IMR-90 (cell line): ENCODE measurements around the gene ELOA. TPM values are rescaled to one million over a fixed set of nuclear protein-coding genes. Genes with fewer than 3 reads are reported as not detected.
"Not testable (repeated sequence)": the region's sequence is repeated elsewhere in the genome, so short reads cannot be mapped to it uniquely, and the experiment has no call there.

Experiments used
- ATAC-seq: fragments of 200-7000 bp; cut with Tn5 transposase; 2 replicates; pipeline ENCODE4 v1.9.1; 2020; ENCODE audit warnings: low read depth, mild to moderate bottlenecking, moderate library complexity
- BruUV-seq: library from RNA; stranded (reverse); fragments of 400-500 nt; replicated peaks from 2 replicates; lab custom pipeline; 2021; lab: Mats Ljungman, UMichigan
- CTCF ChIA-PET: fragments of 300-600 bp; formaldehyde crosslinking; extraction: SDS; loops from one replicate; lab custom pipeline; 2021; ENCODE audit warnings: antibody characterized with exemption; lab: Yijun Ruan, JAX
- POLR2A ChIA-PET: fragments of 300-600 bp; sonication (Branson Sonifier 250); formaldehyde crosslinking; loops from one replicate; lab custom pipeline; 2022; ENCODE audit warnings: antibody characterized with exemption; ENCODE audit not compliant: unreplicated experiment; lab: Charles Lee
- DNase-seq: peaks from one replicate; pipeline ENCODE4 v3.0.0; 2013
- H2AFZ ChIP-seq: replicated peaks from 2 replicates; pipeline ENCODE3; 2013; ENCODE audit warnings: low read length, mild to moderate bottlenecking; ENCODE audit not compliant: poor library complexity
- H2AK5ac ChIP-seq: 2 replicates; pipeline ENCODE4 v1.6.1; 2013; ENCODE audit warnings: low read depth, low read length, inconsistent platforms
- H2AK9ac ChIP-seq: replicated peaks from 2 replicates; pipeline ENCODE3; 2013; ENCODE audit warnings: mild to moderate bottlenecking, low read depth, low read length, moderate library complexity; ENCODE audit not compliant: poor library complexity
- H2BK120ac ChIP-seq: 2 replicates; pipeline ENCODE4 v1.6.1; 2013; ENCODE audit warnings: low read depth, low read length, inconsistent platforms
- H2BK15ac ChIP-seq: 3 replicates; pipeline ENCODE4 v1.6.1; 2013; ENCODE audit warnings: low read depth, low read length, inconsistent platforms
- H2BK20ac ChIP-seq: 2 replicates; pipeline ENCODE4 v1.6.1; 2013; ENCODE audit warnings: low read depth, mild to moderate bottlenecking, inconsistent platforms, low read length, moderate library complexity
- H2BK5ac ChIP-seq: 2 replicates; pipeline ENCODE4 v1.6.1; 2013; ENCODE audit warnings: mild to moderate bottlenecking, low read depth, low read length, inconsistent platforms; ENCODE audit not compliant: poor library complexity, severe bottlenecking
- H3K14ac ChIP-seq: replicated peaks from 2 replicates; pipeline ENCODE4 v1.6.1; 2013; ENCODE audit warnings: low read depth, low read length, inconsistent platforms
- H3K18ac ChIP-seq: 2 replicates; pipeline ENCODE4 v1.6.1; 2013; ENCODE audit warnings: low read depth, low read length, control low read depth
- H3K23ac ChIP-seq: 2 replicates; pipeline ENCODE4 v1.6.1; 2013; ENCODE audit warnings: low read depth, low read length, inconsistent platforms
- H3K27ac ChIP-seq: 2 replicates; pipeline ENCODE4 v1.5.1; 2013; ENCODE audit warnings: mild to moderate bottlenecking, control low read depth, low read length; ENCODE audit not compliant: insufficient read depth
- H3K27me3 ChIP-seq: 2 replicates; pipeline ENCODE4 v1.6.1; 2013; ENCODE audit warnings: low read length; ENCODE audit not compliant: control insufficient read depth, insufficient read depth
- H3K36me3 ChIP-seq: 2 replicates; pipeline ENCODE4 v1.6.1; 2013; ENCODE audit warnings: low read length, mixed read lengths; ENCODE audit not compliant: control insufficient read depth, insufficient read depth
- H3K4ac ChIP-seq: 2 replicates; pipeline ENCODE4 v1.6.1; 2013; ENCODE audit warnings: low read depth, low read length, inconsistent platforms
- H3K4me1 ChIP-seq: 2 replicates; pipeline ENCODE4 v1.6.1; 2013; ENCODE audit warnings: low read length, mixed read lengths; ENCODE audit not compliant: control insufficient read depth, insufficient read depth
- H3K4me2 ChIP-seq: 2 replicates; pipeline ENCODE4 v1.6.1; 2013; ENCODE audit warnings: low read depth, mild to moderate bottlenecking, control low read depth, low read length, moderate library complexity
- H3K4me3 ChIP-seq: 2 replicates; pipeline ENCODE4 v1.5.1; 2013; ENCODE audit warnings: low read depth, mild to moderate bottlenecking, control low read depth, low read length, moderate library complexity; ENCODE audit not compliant: insufficient read depth
- H3K56ac ChIP-seq: 2 replicates; pipeline ENCODE4 v1.6.1; 2013; ENCODE audit warnings: low read length, inconsistent platforms; ENCODE audit not compliant: insufficient read depth; ENCODE audit errors: extremely low read depth
- H3K79me1 ChIP-seq, 2 experiments: 2 replicates each; pipeline ENCODE4 v1.6.1; 2013; ENCODE audit warnings: low read length in 2 of 2, inconsistent platforms in 1 of 2, low read depth in 1 of 2
- H3K9ac ChIP-seq: 2 replicates; pipeline ENCODE4 v1.6.1; 2013; ENCODE audit warnings: low read depth, low read length, control low read depth
- H3K9me1 ChIP-seq: 2 replicates; pipeline ENCODE4 v1.6.1; 2013; ENCODE audit warnings: low read length, inconsistent platforms; ENCODE audit not compliant: insufficient read depth
- H3K9me3 ChIP-seq: 2 replicates; pipeline ENCODE4 v1.6.1; 2013; ENCODE audit warnings: low read length; ENCODE audit not compliant: control insufficient read depth, insufficient read depth
- H4K20me1 ChIP-seq: 2 replicates; pipeline ENCODE4 v1.6.1; 2013; ENCODE audit warnings: low read length, inconsistent platforms; ENCODE audit not compliant: insufficient read depth
- H4K5ac ChIP-seq: 2 replicates; pipeline ENCODE4 v1.6.1; 2013; ENCODE audit warnings: mild to moderate bottlenecking, low read depth, low read length, control low read depth
- H4K8ac ChIP-seq, 2 experiments: 2 replicates each; pipeline ENCODE4 v1.6.1; 2013; ENCODE audit warnings: low read depth in 2 of 2, low read length in 2 of 2, control low read depth in 1 of 2, inconsistent platforms in 1 of 2
- H4K91ac ChIP-seq: 2 replicates; pipeline ENCODE4 v1.6.1; 2013; ENCODE audit warnings: low read depth, low read length, inconsistent platforms; ENCODE audit not compliant: insufficient read depth
- WGBS, 2 experiments: methylation state at CpG; one replicate each; pipeline versions ENCODE4 v1.1.5 to v1.1.7; 2013; ENCODE audit warnings: missing lambda C conversion rate in 2 of 2; ENCODE audit not compliant: insufficient read length in 1 of 2; ENCODE audit errors: extremely low coverage in 2 of 2; 5-methylcytosine and 5-hydroxymethylcytosine counted together
- dilution Hi-C: fragments of 300-500 bp; cut with HindIII; formaldehyde crosslinking; loops from one replicate; pipeline ENCODE4 v1.14.3; 2018; ENCODE audit warnings: low sequenced_read_pairs; ENCODE audit not compliant: unreplicated experiment
- in situ Hi-C: fragments of 300-500 bp; cut with MboI; formaldehyde crosslinking; loops from 3 replicates; pipeline ENCODE4 v1.14.3; 2019; ENCODE audit warnings: low sequenced_read_pairs, inconsistent platforms, mixed read lengths
- intact Hi-C: fragments of 100-400 bp; cut with micrococcal nuclease; formaldehyde crosslinking; loops from 2 replicates; pipeline ENCODE4 v1.10.0; 2022
- polyA plus RNA-seq, 3 experiments: library from polyadenylated mRNA; depleted of rRNA; stranded (reverse); fragments of >200 nt; gene quantifications; 2 replicates each; pipeline ENCODE4 v1.2.3, GENCODE V29; 2012; ENCODE audit warnings: low replicate concordance in 1 of 3
- total RNA-seq: library from RNA; depleted of rRNA; stranded (reverse); fragments of >200 nt; gene quantifications from 2 replicates; pipeline ENCODE4 v1.2.3, GENCODE V29; 2012

ELOA gene
- total and polyA plus RNA-seq, 2 of the 4 experiments (the other 2 are of a cell fraction), result 22.9 to 40.7 TPM

DNA sequence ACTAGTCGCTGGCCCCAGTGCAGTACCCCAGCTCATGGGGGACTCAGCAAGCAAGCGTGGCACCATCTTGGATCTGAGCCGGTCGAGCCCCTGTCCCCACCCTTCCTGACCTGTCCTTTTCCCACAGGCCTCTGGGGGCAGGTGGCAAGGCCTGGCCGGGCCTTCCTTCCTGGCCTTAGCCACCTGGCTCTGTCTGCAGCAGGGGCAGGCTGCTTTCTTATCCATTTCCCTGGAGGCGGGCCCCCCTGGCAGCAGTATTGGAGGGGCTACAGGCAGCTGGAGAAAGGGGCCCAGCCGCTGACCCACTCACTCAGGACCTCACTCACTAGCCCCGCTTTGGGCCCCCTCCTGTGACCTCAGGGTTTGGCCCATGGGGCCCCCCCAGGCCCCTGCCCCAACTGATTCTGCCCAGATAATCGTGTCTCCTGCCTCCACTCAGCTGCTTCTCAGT lies 51.5 kb downstream of the ELOA start:
- intact Hi-C loops, H2BK120ac ChIP-seq, H3K9me3 ChIP-seq, H3K18ac ChIP-seq, H3K56ac ChIP-seq, CTCF ChIA-PET, H3K4ac ChIP-seq, H2BK15ac ChIP-seq, H4K8ac ChIP-seq, H2BK5ac ChIP-seq, H3K27ac ChIP-seq, BruUV-seq, H3K27me3 ChIP-seq, H3K9ac ChIP-seq, H2AFZ ChIP-seq, H2AK5ac ChIP-seq, H3K4me3 ChIP-seq, H4K5ac ChIP-seq, H4K91ac ChIP-seq, in situ Hi-C loops, ATAC-seq, H3K23ac ChIP-seq, H3K4me2 ChIP-seq, H3K14ac ChIP-seq, DNase-seq, H2BK20ac ChIP-seq, dilution Hi-C loops, POLR2A ChIA-PET, H2AK9ac ChIP-seq: not testable (repeated sequence)
- Histone ChIP-seq H3K9me1 (peaks cover 16% of the 10 kb centered on the region), H3K4me1 (peaks cover 18% of the 10 kb centered on the region), H3K36me3 (peaks cover 28% of the 10 kb centered on the region), H3K79me1 (peaks cover 12 to 60% of the 10 kb centered on the region in 2 experiments), H4K20me1 (peaks cover 13% of the 10 kb centered on the region; the same call in 1 of the 2 replicates)
- WGBS, 2 experiments, result no CpG with 5 or more reads among the region's 9 CpGs
